GM23338 (cell line): Measurements from ENCODE around the gene UHMK1. TPM values are rescaled to one million over a fixed set of nuclear protein-coding genes. Genes with fewer than 3 reads are reported as not detected.
A peak's percentile ranks its signal among the peaks of the same experiment; 100 is the strongest.

Experiments
- ATAC-seq: fragments of 200-7000 bp; cut with Tn5 transposase; 3 replicates; pipeline ENCODE4 v1.9.1; 2020
- DNase-seq: peaks from one replicate; pipeline ENCODE4 v3.0.0-alpha.2; 2015; ENCODE audit warnings: low spot score
- H2AFZ ChIP-seq: fragments of 200-600 bp; sonication (generic); 2 replicates; pipeline ENCODE4 v1.8.0; 2016; ENCODE audit warnings: antibody characterized with exemption, mild to moderate bottlenecking, moderate library complexity
- H3F3A ChIP-seq: fragments of 200-600 bp; sonication (generic); replicated peaks from 2 replicates; pipeline ENCODE4 v1.8.0; 2017; ENCODE audit warnings: antibody characterized with exemption, mixed run types, low read depth
- H3K27ac ChIP-seq: fragments of 200-600 bp; sonication (generic); 2 replicates; pipeline ENCODE4 v1.6.1; 2016; ENCODE audit warnings: low read depth
- H3K27me3 ChIP-seq: fragments of 200-600 bp; sonication (generic); 2 replicates; pipeline ENCODE4 v1.8.0; 2016; ENCODE audit warnings: mild to moderate bottlenecking, mixed run types, moderate library complexity; ENCODE audit not compliant: insufficient read depth
- H3K36me3 ChIP-seq: fragments of 200-600 bp; sonication (generic); 2 replicates; pipeline ENCODE4 v1.8.0; 2016; ENCODE audit warnings: mild to moderate bottlenecking; ENCODE audit not compliant: insufficient read depth
- H3K4me1 ChIP-seq: fragments of 200-600 bp; sonication (generic); 2 replicates; pipeline ENCODE4 v1.8.0; 2016; ENCODE audit warnings: mild to moderate bottlenecking, moderate library complexity; ENCODE audit not compliant: insufficient read depth
- H3K4me2 ChIP-seq: fragments of 200-600 bp; sonication (generic); 2 replicates; pipeline ENCODE4 v1.7.1; 2017; ENCODE audit warnings: mixed run types
- H3K4me3 ChIP-seq: fragments of 200-600 bp; sonication (generic); 2 replicates; pipeline ENCODE4 v1.6.1; 2016; ENCODE audit warnings: mixed run types
- H3K79me2 ChIP-seq: fragments of 200-600 bp; sonication (generic); replicated peaks from 2 replicates; pipeline ENCODE4 v1.8.0; 2017; ENCODE audit warnings: mild to moderate bottlenecking; ENCODE audit not compliant: insufficient read depth
- H3K9me2 ChIP-seq: fragments of 200-600 bp; sonication (generic); 2 replicates; pipeline ENCODE4 v1.8.0; 2017; ENCODE audit not compliant: insufficient read depth
- H4K20me1 ChIP-seq: fragments of 200-600 bp; sonication (generic); replicated peaks from 2 replicates; pipeline ENCODE4 v1.8.0; 2017; ENCODE audit warnings: mild to moderate bottlenecking; ENCODE audit not compliant: insufficient read depth
- H3K27ac Mint-ChIP-seq: 2 replicates; pipeline ENCODE4 v1.8.0; 2020; ENCODE audit warnings: inconsistent platforms, mild to moderate bottlenecking, moderate library complexity, mixed read lengths
- H3K27me3 Mint-ChIP-seq: 3 replicates; pipeline ENCODE4 v1.8.0; 2022; ENCODE audit warnings: low read depth, mild to moderate bottlenecking, moderate library complexity, mixed read lengths, inconsistent platforms; ENCODE audit not compliant: insufficient read depth, poor library complexity
- H3K36me3 Mint-ChIP-seq: 3 replicates; pipeline ENCODE4 v1.8.0; 2021; ENCODE audit warnings: low read depth, mild to moderate bottlenecking, inconsistent platforms, moderate library complexity, mixed read lengths
- H3K4me1 Mint-ChIP-seq: 3 replicates; pipeline ENCODE4 v1.8.0; 2020; ENCODE audit warnings: mild to moderate bottlenecking, inconsistent platforms, mixed read lengths
- H3K4me3 Mint-ChIP-seq: 3 replicates; pipeline ENCODE4 v1.8.0; 2021; ENCODE audit warnings: moderate library complexity, mild to moderate bottlenecking, inconsistent platforms, mixed read lengths
- H3K9me3 Mint-ChIP-seq: 3 replicates; pipeline ENCODE4 v1.8.0; 2020; ENCODE audit warnings: moderate library complexity, mild to moderate bottlenecking, inconsistent platforms, mixed read lengths
- CREB1 ChIP-seq: fragments of 250-450 bp; sonication (Bioruptor Pico); IDR thresholded peaks from 2 replicates; pipeline ENCODE4 v1.5.0; 2020; ENCODE audit warnings: low read depth, mild to moderate bottlenecking, moderate library complexity
- EZH2 ChIP-seq: fragments of 200-600 bp; sonication (generic); IDR thresholded peaks from one replicate; pipeline ENCODE4 v1.8.0; 2017; ENCODE audit warnings: antibody characterized with exemption, mild to moderate bottlenecking, low read depth; ENCODE audit not compliant: unreplicated experiment
- EZH2phosphoT487 ChIP-seq: fragments of 200-600 bp; sonication (generic); IDR thresholded peaks from one replicate; pipeline ENCODE4 v1.8.1; 2018; ENCODE audit warnings: antibody characterized with exemption; ENCODE audit not compliant: unreplicated experiment
- JUNB ChIP-seq: IDR thresholded peaks from one replicate; pipeline ENCODE4 v1.6.1; 2016; ENCODE audit warnings: antibody characterized with exemption; ENCODE audit not compliant: unreplicated experiment
- NANOG ChIP-seq: IDR thresholded peaks from 2 replicates; pipeline ENCODE4 v1.6.1; 2016; ENCODE audit warnings: antibody characterized with exemption, borderline replicate concordance
- POLR2AphosphoS5 ChIP-seq: IDR thresholded peaks from 2 replicates; pipeline ENCODE4 v1.6.1; 2016; ENCODE audit warnings: antibody characterized with exemption, low read depth
- STAT1 ChIP-seq: IDR thresholded peaks from one replicate; pipeline ENCODE4 v1.6.1; 2016; ENCODE audit warnings: antibody characterized with exemption; ENCODE audit not compliant: unreplicated experiment
- ZNF114 ChIP-seq: fragments of 250-450 bp; sonication (Bioruptor Pico); IDR thresholded peaks from 2 replicates; pipeline ENCODE4 v1.5.0; 2020; ENCODE audit warnings: mild to moderate bottlenecking, moderate library complexity
- ZNF331 ChIP-seq: fragments of 250-450 bp; sonication (Bioruptor Pico); IDR thresholded peaks from 2 replicates; pipeline ENCODE4 v1.5.0; 2020; ENCODE audit warnings: low read depth, mild to moderate bottlenecking, moderate library complexity
- polyA plus RNA-seq: library from polyadenylated mRNA; unstranded; fragments of >200 nt; fragmentation: Nextera tagmentation; extraction: Ambion mirVana; gene quantifications from 2 replicates; pipeline ENCODE4 v1.2.1, GENCODE V29; 2016
- total RNA-seq: library from RNA; depleted of rRNA; stranded (reverse); fragments of >200 nt; shearing (Covaris generic); gene quantifications from 2 replicates; pipeline ENCODE4 v1.2.3, GENCODE V29; 2014
- TF ChIP-seq, protein P1 (sequence below): fragments of 250-450 bp; sonication (Bioruptor Pico); IDR thresholded peaks from 2 replicates; pipeline ENCODE4 v1.5.0; 2020; ENCODE audit warnings: mild to moderate bottlenecking, moderate library complexity
- TF ChIP-seq, protein P2 (sequence below): IDR thresholded peaks from one replicate; pipeline ENCODE4 v1.6.1; 2018; ENCODE audit warnings: antibody characterized with exemption; ENCODE audit not compliant: unreplicated experiment
- TF ChIP-seq, protein P3 (sequence below), 2 experiments: fragments of 200-600 bp in 1 of 2; sonication (generic) in 1 of 2; conservative IDR thresholded peaks; 2 replicates each; pipeline versions ENCODE4 v1.5.1 to v1.6.1; 2016 to 2017; ENCODE audit warnings: antibody characterized with exemption in 2 of 2, low read depth in 2 of 2, mild to moderate bottlenecking in 2 of 2, moderate library complexity in 1 of 2
- TF ChIP-seq, protein P4 (sequence below): IDR thresholded peaks from 2 replicates; pipeline ENCODE4 v1.6.1; 2016; ENCODE audit warnings: antibody characterized with exemption

The UHMK1 gene
- total and polyA plus RNA-seq, 2 experiments from 2014 or later, result 8.6 to 28.3 TPM

DNA sequence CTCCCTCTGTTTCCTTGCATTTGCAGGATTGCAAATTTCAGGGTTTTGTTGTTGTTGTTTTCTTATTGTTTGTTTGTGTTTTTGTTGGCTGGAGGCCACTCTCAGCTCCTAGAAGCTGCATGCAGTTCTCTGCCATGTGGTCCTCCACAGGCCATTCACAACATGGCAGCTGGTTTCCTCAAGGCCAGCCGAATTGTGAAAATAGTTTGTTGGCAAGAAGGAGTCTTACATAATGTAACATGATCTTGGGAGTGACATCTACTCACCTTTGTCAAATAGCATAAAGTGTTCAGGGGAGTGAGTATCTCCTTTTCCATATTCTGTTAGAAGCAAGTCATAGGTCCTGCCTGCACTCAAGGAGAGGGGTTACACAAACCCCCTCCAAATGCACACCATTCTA is 53.3 kb downstream of the UHMK1 start:
- peaks cover 4% of the 10 kb centered on the region; the same call in 1 of the 3 replicates for H3K4me1 Mint-ChIP-seq
- H3K36me3 Mint-ChIP-seq, result no peaks in the 10 kb centered on the region

More for the DNA sequence above, 53.3 kb downstream of the UHMK1 start:
- DNase-seq (no peak), ATAC-seq (no peak)
- no peaks in the 10 kb centered on the region for H3K79me2 ChIP-seq
- H3K36me3 ChIP-seq, result no peaks in the 10 kb centered on the region
- H3K4me3 ChIP-seq, result no peak overlapping the region
- no peaks in the 10 kb centered on the region for H3K27me3 ChIP-seq
- no peaks in the 10 kb centered on the region for H3K9me3 Mint-ChIP-seq
- no peaks in the 10 kb centered on the region for H4K20me1 ChIP-seq
- TF ChIP-seq NANOG, result no peak
- TF ChIP-seq, protein P1, sequence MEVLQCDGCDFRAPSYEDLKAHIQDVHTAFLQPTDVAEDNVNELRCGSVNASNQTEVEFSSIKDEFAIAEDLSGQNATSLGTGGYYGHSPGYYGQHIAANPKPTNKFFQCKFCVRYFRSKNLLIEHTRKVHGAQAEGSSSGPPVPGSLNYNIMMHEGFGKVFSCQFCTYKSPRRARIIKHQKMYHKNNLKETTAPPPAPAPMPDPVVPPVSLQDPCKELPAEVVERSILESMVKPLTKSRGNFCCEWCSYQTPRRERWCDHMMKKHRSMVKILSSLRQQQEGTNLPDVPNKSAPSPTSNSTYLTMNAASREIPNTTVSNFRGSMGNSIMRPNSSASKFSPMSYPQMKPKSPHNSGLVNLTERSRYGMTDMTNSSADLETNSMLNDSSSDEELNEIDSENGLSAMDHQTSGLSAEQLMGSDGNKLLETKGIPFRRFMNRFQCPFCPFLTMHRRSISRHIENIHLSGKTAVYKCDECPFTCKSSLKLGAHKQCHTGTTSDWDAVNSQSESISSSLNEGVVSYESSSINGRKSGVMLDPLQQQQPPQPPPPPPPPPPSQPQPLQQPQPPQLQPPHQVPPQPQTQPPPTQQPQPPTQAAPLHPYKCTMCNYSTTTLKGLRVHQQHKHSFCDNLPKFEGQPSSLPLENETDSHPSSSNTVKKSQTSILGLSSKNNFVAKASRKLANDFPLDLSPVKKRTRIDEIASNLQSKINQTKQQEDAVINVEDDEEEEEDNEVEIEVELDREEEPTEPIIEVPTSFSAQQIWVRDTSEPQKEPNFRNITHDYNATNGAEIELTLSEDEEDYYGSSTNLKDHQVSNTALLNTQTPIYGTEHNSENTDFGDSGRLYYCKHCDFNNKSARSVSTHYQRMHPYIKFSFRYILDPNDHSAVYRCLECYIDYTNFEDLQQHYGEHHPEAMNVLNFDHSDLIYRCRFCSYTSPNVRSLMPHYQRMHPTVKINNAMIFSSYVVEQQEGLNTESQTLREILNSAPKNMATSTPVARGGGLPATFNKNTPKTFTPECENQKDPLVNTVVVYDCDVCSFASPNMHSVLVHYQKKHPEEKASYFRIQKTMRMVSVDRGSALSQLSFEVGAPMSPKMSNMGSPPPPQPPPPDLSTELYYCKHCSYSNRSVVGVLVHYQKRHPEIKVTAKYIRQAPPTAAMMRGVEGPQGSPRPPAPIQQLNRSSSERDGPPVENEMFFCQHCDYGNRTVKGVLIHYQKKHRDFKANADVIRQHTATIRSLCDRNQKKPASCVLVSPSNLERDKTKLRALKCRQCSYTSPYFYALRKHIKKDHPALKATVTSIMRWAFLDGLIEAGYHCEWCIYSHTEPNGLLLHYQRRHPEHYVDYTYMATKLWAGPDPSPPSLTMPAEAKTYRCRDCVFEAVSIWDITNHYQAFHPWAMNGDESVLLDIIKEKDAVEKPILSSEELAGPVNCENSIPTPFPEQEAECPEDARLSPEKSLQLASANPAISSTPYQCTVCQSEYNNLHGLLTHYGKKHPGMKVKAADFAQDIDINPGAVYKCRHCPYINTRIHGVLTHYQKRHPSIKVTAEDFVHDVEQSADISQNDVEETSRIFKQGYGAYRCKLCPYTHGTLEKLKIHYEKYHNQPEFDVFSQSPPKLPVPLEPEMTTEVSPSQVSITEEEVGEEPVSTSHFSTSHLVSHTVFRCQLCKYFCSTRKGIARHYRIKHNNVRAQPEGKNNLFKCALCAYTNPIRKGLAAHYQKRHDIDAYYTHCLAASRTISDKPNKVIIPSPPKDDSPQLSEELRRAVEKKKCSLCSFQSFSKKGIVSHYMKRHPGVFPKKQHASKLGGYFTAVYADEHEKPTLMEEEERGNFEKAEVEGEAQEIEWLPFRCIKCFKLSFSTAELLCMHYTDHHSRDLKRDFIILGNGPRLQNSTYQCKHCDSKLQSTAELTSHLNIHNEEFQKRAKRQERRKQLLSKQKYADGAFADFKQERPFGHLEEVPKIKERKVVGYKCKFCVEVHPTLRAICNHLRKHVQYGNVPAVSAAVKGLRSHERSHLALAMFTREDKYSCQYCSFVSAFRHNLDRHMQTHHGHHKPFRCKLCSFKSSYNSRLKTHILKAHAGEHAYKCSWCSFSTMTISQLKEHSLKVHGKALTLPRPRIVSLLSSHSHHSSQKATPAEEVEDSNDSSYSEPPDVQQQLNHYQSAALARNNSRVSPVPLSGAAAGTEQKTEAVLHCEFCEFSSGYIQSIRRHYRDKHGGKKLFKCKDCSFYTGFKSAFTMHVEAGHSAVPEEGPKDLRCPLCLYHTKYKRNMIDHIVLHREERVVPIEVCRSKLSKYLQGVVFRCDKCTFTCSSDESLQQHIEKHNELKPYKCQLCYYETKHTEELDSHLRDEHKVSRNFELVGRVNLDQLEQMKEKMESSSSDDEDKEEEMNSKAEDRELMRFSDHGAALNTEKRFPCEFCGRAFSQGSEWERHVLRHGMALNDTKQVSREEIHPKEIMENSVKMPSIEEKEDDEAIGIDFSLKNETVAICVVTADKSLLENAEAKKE (CRISPR knock-in tag), result no peak
- TF ChIP-seq, protein P2, sequence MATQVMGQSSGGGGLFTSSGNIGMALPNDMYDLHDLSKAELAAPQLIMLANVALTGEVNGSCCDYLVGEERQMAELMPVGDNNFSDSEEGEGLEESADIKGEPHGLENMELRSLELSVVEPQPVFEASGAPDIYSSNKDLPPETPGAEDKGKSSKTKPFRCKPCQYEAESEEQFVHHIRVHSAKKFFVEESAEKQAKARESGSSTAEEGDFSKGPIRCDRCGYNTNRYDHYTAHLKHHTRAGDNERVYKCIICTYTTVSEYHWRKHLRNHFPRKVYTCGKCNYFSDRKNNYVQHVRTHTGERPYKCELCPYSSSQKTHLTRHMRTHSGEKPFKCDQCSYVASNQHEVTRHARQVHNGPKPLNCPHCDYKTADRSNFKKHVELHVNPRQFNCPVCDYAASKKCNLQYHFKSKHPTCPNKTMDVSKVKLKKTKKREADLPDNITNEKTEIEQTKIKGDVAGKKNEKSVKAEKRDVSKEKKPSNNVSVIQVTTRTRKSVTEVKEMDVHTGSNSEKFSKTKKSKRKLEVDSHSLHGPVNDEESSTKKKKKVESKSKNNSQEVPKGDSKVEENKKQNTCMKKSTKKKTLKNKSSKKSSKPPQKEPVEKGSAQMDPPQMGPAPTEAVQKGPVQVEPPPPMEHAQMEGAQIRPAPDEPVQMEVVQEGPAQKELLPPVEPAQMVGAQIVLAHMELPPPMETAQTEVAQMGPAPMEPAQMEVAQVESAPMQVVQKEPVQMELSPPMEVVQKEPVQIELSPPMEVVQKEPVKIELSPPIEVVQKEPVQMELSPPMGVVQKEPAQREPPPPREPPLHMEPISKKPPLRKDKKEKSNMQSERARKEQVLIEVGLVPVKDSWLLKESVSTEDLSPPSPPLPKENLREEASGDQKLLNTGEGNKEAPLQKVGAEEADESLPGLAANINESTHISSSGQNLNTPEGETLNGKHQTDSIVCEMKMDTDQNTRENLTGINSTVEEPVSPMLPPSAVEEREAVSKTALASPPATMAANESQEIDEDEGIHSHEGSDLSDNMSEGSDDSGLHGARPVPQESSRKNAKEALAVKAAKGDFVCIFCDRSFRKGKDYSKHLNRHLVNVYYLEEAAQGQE, result no peak
- no peak for TF ChIP-seq STAT1
- no peak for TF ChIP-seq EZH2phosphoT487
- no peak for TF ChIP-seq CREB1 (CRISPR knock-in tag)
- no peak for TF ChIP-seq ZNF331 (CRISPR knock-in tag)
- no peak for TF ChIP-seq ZNF114 (CRISPR knock-in tag)
- no peak for TF ChIP-seq POLR2AphosphoS5
- TF ChIP-seq EZH2, result no peak
- no peak for TF ChIP-seq JUNB
- TF ChIP-seq, protein P3, sequence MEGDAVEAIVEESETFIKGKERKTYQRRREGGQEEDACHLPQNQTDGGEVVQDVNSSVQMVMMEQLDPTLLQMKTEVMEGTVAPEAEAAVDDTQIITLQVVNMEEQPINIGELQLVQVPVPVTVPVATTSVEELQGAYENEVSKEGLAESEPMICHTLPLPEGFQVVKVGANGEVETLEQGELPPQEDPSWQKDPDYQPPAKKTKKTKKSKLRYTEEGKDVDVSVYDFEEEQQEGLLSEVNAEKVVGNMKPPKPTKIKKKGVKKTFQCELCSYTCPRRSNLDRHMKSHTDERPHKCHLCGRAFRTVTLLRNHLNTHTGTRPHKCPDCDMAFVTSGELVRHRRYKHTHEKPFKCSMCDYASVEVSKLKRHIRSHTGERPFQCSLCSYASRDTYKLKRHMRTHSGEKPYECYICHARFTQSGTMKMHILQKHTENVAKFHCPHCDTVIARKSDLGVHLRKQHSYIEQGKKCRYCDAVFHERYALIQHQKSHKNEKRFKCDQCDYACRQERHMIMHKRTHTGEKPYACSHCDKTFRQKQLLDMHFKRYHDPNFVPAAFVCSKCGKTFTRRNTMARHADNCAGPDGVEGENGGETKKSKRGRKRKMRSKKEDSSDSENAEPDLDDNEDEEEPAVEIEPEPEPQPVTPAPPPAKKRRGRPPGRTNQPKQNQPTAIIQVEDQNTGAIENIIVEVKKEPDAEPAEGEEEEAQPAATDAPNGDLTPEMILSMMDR (conservative IDR thresholded peaks at IDR 0.05; ENCODE audit: low read depth in 2 of 2), result no peak
- TF ChIP-seq, protein P4, sequence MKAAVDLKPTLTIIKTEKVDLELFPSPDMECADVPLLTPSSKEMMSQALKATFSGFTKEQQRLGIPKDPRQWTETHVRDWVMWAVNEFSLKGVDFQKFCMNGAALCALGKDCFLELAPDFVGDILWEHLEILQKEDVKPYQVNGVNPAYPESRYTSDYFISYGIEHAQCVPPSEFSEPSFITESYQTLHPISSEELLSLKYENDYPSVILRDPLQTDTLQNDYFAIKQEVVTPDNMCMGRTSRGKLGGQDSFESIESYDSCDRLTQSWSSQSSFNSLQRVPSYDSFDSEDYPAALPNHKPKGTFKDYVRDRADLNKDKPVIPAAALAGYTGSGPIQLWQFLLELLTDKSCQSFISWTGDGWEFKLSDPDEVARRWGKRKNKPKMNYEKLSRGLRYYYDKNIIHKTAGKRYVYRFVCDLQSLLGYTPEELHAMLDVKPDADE, result no peak
- no peak overlapping the region for H3K27ac Mint-ChIP-seq
- H3K27me3 Mint-ChIP-seq, result peaks cover 2% of the 10 kb centered on the region
- no peaks in the 10 kb centered on the region for H3K4me1 ChIP-seq
- peak overlapping the region; percentile 74; the same call in 1 of the 2 replicates for H2AFZ ChIP-seq
- no peak overlapping the region for H3K27ac ChIP-seq
- H3F3A ChIP-seq, result no peaks in the 10 kb centered on the region
- H3K9me2 ChIP-seq, result 0 out of 2 replicates have a peak, but pooled peaks cover 11% of the 10 kb centered on the region
- H3K4me3 Mint-ChIP-seq, result no peak overlapping the region
- no peak overlapping the region for H3K4me2 ChIP-seq
